GM19455 (cell line): ENCODE results near the gene TNFRSF9.
"Not testable (repeated sequence)": the region's sequence is repeated elsewhere in the genome, so short reads cannot be mapped to it uniquely, and the experiment has no call there.

Experiments used
- ATAC-seq: cut with Tn5 transposase; IDR thresholded peaks from one replicate; pipeline ENCODE4 v1.9.1; 2021; ENCODE audit not compliant: unreplicated experiment

Gene TNFRSF9

DNA sequence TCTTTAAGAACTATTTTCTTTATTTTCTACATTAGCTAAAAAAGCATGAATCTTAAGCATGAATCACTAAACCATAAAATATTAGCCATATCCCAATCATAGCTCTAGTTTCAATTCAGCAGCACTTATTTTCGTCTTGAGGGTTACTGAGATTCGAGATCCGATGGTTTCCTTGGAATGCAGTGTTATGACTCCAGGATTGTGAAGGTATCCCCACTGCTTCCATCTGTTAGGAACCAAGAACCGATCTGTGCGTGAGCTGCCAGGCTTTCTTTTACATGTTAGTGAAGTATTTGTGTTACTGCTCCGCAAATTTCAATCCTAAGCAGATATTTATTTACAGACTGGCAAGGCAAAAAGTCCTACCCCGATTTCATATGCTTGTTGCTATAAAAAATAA lies 18.8 kb downstream of the TNFRSF9 start:
- ATAC-seq = no peak

DNA sequence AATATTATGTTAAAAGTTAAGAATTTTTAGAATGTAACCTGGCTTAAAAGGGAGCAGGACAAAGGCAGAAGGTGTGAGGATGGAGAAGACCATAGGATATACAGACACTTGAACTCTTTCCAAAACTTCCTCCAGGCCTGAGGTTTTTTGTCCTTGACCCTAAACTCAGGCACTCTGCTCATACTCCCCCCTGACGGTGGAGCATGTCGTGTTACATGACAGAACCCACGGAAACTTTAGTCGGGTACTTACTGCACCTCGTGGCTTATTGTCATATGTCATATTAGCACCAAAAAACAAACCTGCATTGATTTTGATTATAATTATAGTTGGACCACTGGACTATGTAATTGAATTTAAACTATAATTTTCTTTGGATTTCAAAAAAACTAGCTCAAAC lies 20.8 kb downstream of the TNFRSF9 start:
- ATAC-seq = no peak

GRCh38 chr1:7917971-7918370 lies 22.7 kb downstream of the TNFRSF9 start:
- ATAC-seq = not testable (repeated sequence)

DNA sequence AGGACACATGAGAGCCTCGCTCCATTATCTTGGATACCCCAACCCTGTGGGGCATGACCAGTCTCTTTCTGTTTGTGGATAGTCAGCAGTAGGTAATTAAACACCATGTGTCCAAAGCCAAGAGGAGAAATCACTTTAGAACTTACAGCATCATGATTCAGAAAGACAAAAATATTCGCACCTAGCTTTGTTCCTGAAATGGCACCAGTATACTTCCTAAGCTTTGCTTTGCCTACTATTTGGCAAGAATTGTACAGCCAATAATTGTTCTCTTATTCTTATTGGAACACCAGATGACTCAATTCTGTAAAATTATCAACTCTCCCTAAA lies 24.2 kb downstream of the TNFRSF9 start:
- ATAC-seq = no peak

GRCh38 chr1:7915826-7916500 lies 24.7 kb downstream of the TNFRSF9 start:
- no peak for ATAC-seq

DNA sequence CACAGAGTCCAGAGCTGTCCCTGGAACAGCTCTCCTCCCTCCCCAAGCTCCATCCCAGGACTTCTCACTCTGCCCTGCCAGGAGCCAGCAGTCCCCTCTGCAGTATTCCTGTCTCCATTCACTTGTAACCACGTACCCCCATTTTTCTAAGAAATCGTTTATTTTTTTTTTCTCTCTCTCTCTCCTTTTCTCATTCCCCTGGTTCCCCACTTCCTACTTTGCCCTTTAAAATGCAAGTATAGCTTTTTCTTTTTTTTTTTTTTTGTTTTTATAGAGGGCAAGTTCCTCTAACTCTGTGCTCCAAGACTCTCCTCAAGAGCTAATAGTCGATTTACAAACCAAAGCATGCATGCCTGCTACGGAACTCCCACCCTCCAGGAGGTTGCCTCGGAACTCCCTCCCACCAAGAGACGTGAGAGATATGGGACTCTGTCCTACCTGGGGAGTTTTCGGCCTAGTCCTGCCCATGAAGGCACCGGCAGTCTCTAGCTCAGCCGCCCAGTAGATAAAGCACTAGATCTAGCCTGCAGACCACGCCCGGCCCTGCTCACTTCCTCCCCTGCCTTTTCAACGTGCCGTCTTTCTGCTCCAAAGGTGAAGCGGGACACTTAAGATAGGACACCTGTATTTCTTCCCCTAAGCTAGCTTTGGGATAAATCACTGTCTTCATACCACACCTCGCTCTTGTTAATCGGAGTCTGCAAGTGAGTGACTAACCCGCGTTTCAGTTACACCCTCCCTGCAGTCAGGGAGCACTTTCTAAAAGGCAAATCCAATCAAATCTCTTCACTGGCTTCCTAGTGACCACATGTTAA lies 27.7 kb downstream of the TNFRSF9 start:
- no peak for ATAC-seq

DNA sequence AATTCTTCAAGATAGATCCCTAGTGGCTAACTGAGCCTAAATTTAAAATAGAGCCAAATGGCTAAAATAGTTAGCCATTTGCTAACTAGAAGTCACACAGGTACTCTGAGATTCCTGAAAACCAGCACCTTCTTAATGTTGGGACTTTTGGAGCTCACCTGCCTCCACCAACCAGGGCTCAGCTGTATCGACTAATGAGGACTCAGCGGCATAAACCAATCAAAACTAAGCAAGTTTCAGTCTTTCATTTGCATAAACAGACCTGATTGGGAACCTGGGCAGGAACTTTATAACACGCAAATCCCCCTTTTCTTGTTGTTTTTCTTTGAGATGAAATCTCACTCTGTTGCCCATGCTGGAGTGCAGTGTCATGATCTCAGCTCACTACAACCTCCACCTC lies 28.5 kb downstream of the TNFRSF9 start:
- ATAC-seq = no peak

- ATAC-seq = no peak
Measured at GRCh38 chr1:7905262-7905661, 35.4 kb downstream of the TNFRSF9 start.

GRCh38 chr1:7902478-7903085 lies 38.1 kb downstream of the TNFRSF9 start:
- no peak for ATAC-seq

DNA sequence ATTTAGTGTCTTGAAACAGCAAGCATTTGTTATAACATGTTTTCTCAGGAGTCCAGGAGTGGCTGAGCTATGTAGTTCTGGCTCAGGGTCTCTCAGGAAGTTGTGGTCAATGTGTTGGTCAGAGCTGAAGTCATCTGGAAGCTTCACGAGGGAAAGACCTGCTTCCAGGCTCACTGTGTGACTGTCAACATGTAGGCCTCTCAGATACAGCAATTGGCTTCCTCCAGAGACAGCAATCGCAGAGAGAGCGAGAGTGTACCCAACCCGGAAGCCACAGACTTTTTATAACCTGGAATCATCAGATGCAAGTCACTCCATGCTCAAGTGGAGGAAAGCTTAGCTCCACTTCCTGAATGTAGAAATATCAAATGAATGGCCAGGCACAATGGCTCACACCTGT lies 40.9 kb downstream of the TNFRSF9 start:
- ATAC-seq = no peak

DNA sequence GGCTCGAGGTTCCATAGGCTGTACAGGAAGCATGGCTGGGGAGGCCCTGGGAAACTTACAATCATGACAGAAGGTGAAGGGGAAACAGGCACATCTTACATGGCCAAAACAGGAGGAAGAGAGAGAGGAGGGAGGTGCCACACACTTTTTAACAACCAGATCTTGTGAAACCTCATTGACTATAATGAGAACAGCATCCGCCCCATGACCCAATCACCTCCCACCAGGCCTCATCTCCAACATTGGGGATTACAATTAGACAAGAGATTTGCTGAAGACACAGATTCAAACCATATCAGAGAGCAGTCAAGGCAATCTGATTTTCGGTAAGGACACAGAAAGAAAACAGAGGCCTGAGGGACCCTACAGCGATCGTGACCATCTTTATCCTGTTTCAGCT lies 41.7 kb downstream of the TNFRSF9 start:
- no peak for ATAC-seq

DNA sequence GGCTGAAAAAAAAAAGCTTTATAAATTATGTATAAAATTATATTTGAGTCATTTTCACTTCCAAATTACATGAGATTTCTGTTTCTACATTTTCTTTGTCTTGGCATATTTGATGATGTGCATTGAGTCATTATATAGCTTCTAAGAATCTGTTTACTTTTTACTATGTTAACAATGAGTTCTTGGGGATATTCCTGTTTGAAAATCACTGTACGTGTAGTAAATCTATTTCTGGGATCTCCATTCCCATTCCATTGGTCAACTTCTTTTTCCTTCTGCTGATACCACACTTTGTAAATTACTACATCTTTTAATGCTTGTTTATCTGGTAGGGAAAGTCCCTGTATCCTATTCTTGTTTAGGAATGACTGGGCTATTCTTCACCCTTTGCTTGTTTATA lies 43.6 kb downstream of the TNFRSF9 start:
- ATAC-seq = no peak

DNA sequence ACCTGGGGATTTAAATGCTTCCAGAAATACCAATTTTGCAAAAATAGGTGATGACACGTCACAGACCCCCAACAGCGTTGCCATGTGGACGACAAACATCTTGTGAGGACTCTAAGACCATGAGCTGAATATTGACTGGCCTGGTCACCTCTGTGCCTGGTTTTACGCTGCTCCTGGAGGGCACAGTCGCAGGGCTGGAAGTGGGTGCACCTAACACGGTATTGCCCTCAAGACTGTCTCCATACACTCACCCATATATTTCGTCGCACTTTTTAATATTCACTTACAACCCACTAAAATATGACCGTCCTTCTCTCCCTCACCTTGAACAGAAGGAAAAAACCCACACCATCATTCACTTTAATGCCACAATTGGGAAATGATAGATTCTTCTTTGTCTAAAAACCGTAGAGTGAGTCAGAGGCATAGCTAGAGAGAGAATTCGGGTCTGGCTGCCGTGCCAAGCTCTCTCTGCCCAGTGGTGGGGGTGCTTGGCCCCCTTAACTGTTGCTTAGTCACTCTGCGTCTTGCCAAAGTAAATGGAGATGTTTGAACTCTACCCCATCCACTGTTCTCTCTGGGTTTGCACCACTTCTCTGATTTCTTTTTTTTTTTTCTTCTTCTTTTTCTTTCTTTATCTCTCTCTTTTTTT lies 47.0 kb downstream of the TNFRSF9 start:
- no peak for ATAC-seq

DNA sequence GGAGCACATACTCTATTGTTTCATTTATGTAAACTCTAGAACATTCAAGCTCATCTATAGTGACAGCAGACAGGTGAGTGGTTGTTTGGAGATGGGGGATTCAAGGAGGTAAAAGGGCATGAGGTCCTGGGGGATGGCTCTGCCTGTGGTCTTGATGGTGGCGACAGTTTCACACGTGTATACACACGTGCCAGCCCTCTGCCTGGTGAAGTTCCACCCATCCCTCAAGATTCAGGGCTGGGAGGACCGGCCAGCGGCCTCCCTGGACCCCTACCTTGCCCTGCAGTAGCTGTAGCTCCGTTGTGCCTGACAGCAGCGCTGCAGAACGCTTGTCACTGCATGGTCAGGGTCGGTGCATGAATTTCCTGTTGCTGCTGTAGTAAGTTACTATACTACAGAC lies 48.8 kb downstream of the TNFRSF9 start:
- ATAC-seq = no peak

DNA sequence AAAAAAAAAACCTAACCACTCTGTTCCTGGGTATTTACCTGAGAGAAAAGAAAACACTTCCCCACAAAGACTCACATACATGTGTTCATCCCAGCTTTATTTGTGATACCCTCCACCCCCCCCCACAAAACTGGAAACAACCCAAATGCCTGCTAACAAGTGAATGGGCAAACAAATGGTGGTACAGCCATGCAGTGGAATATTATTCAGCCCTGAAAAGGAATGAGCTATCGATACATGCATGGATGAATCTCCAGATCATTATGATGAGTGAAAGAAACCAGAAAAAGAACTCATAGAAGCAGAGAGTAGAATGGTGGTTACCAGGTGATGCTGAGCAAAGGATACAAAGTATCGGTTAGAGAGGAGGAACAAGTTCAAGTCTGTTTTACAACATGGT lies 49.8 kb downstream of the TNFRSF9 start:
- ATAC-seq = no peak

DNA sequence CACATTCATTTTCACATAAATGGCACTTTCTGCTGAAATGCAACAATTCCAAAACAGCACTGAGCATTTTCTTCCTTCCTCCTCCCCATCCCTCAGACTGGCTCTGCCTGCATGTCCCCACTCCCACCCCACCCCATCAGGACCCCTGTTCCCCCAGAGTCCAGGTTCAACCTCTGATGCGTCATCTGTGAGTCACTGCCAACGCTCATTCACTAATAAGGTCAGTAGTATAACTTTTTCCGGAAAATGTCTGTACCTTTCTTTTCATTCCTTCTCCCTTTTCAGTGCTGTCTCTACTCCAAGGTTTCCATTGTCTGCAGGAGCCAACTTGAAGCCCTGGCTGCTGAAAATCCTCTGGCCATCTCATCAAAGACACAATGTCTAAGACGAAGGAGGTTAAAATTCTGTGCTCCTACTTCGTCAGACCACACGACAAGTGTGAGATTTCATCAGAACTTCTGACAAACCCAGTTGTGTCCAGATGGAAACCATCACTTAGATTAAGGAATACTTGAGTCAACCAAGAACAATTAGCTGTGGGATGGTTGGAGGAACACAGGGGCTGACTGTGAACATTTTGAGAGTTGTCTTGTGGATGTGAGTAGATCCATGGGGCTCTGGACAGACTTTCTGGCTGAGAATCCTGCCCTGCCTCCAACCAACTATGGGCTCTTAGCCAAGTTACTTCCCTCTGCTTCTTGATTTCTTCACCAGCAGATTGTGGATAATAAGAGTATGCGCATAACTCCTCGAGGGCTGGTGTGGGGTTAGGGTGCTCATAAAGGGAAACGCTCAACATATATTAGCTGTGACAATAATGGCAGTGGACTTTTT lies 52.2 kb downstream of the TNFRSF9 start:
- ATAC-seq = no peak

- ATAC-seq = no peak
Measured at GRCh38 chr1:7886405-7886745, 54.3 kb downstream of the TNFRSF9 start.

DNA sequence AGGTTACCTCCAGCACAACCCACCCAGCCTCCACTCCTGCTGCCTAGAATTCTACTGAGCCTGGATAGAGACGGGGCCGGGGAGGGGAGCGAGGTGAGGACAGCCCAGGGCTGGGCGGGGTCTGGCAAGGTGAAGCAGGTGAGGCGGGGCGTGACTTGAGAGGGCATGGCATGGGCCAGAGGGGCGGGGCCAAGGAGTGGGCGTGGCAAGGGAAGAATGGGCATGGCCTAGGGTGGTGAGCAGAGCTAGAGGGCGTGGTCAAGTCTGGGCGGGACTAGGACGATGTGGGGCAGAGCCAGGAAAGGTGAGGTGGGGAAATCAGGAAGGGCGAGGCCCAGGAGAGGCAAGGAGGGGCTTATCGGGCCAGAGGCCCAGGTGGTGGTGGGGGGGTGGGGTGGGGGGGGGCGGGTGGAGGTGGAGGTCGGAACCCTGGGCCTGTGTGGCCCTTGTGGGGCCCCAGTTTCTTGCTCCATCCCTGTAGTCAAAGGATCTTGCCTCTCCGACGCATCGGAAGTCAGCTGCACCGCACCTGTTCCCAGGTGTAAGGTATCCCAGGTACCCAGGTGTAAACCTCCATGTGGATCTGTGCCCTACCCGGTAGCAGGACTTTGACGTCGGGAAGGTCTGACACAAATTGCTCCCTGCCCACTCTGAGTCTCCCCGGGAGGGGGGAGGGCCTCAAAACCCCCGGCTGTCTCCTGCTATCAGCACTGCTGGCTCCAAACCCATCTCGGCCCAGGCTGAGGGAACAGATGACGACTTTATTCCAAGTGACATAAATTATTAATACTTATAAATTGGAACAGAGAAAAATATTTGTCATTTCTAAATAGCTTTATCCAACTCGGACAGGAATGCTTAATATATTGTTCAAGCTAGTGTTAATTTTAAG lies 54.9 kb downstream of the TNFRSF9 start:
- no peak for ATAC-seq

- ATAC-seq = no peak
Measured at GRCh38 chr1:7884757-7885156, 55.9 kb downstream of the TNFRSF9 start.

GRCh38 chr1:7879228-7879627 lies 61.4 kb downstream of the TNFRSF9 start:
- no peak for ATAC-seq
